Right lobe of liver (tissue), 6 donors: ENCODE data around the gene MAML2. TPM values are rescaled to one million over a fixed set of nuclear protein-coding genes. Genes with fewer than 3 reads are reported as not detected.

Source experiments
- ATAC-seq, 4 donors: fragments of 200-7000 bp; cut with Tn5 transposase; one replicate each; pipeline ENCODE4 v1.9.1; 2020; ENCODE audit warnings: mild to moderate bottlenecking in 4 of 4, moderate library complexity in 4 of 4
- DNase-seq, 3 donors: peaks; one replicate each; pipeline ENCODE4 v3.0.0-alpha.2; 2020
- H3K27ac ChIP-seq, 3 donors: fragments of 200-600 bp; one replicate each; pipeline ENCODE4 v1.8.0; 2022
- H3K27me3 ChIP-seq, 2 donors: fragments of 200-600 bp; one replicate each; pipeline ENCODE4 v1.8.0; 2022
- H3K36me3 ChIP-seq, 4 donors: fragments of 200-600 bp; sonication (generic) in 1 of 4; one replicate each; pipeline versions ENCODE4 v1.5.1 to v1.8.0; 2017 to 2022; ENCODE audit warnings: control low read depth in 1 of 4
- H3K4me1 ChIP-seq, 4 donors: fragments of 200-600 bp; sonication (generic) in 1 of 4; one replicate each; pipeline versions ENCODE4 v1.5.1 to v1.8.0; 2017 to 2022; ENCODE audit warnings: control low read depth in 1 of 4
- H3K4me3 ChIP-seq, 3 donors: fragments of 200-600 bp; one replicate each; pipeline ENCODE4 v1.8.0; 2022
- H3K9me3 ChIP-seq, 4 donors: fragments of 200-600 bp; sonication (generic) in 1 of 4; one replicate each; pipeline versions ENCODE4 v1.5.1 to v1.8.0; 2017 to 2022; ENCODE audit warnings: control low read depth in 1 of 4
- CTCF ChIP-seq, 4 donors: fragments of 200-600 bp in 3 of 4; fragments of 450-650 bp in 1 of 4; IDR thresholded peaks; one replicate each; pipeline versions ENCODE4 v1.5.1 to v1.8.0; 2016 to 2022; ENCODE audit warnings: antibody characterized with exemption in 4 of 4, mild to moderate bottlenecking in 2 of 4
- POLR2A ChIP-seq: fragments of 450-650 bp; IDR thresholded peaks from one replicate; pipeline ENCODE4 v1.6.1; 2017; ENCODE audit warnings: antibody characterized with exemption, mild to moderate bottlenecking
- whole genome bisulfite sequencing: methylation state at CpG from one replicate; pipeline ENCODE4 v1.1.6; 2018; ENCODE audit warnings: low coverage, low lambda C conversion rate; ENCODE audit not compliant: insufficient coverage; ENCODE audit errors: missing lambda C conversion rate; 5-methylcytosine and 5-hydroxymethylcytosine counted together
- intact Hi-C, 2 donors: fragments of 100-400 bp; cut with DNase I; formaldehyde crosslinking; loops; one replicate each; pipeline versions ENCODE4 v1.11.2 to v1.14.1; 2022
- total RNA-seq, 6 experiments: library from RNA; depleted of rRNA in 2 of 6; stranded (reverse); fragments of >200 nt in 2 of 6; fragmentation: NEBNext Ultra II Directional in 3 of 6; extraction: Animal tissue kit (Norgen Biotek cat#: 25700) in 3 of 6; gene quantifications; one replicate each; pipeline versions ENCODE4 v1.1.0 to v1.2.4, GENCODE V29; 2016 to 2023
- donor health status: DM: no; HTN: yes; CAD: no.
- donor health status: DM: no; HTN: no; CAD: no.
- donor health status: DM: no; HTN: no; CAD: no.
- donor health status: DM: no; HTN: yes; CAD: no.
- donor health status: DM: no; HTN: yes; CAD: no.

Gene MAML2
- total RNA-seq, 6 experiments from 2014 or later, result 0.92 to 2.3 (median 1.9) TPM

- Histone ChIP-seq H3K27ac (no peak overlapping the region), H3K27me3 (no peaks in the 10 kb centered on the region), H3K4me1 (no peaks in the 10 kb centered on the region), H3K9me3 (no peaks in the 10 kb centered on the region), H3K4me3 (no peak overlapping the region), H3K36me3 (no peaks in the 10 kb centered on the region)
- WGBS, result 63% methylated on average over 6 of the region's 6 CpGs
- DNase-seq (no peak), ATAC-seq (no peak)
- intact Hi-C loops, result no loop called here
- no peak for TF ChIP-seq CTCF (IDR thresholded peaks at IDR 0.05)
- TF ChIP-seq POLR2A, result no peak
Measured at GRCh38 chr11:95977534-95978174, 365.3 kb downstream of the MAML2 start.

GRCh38 chr11:95976550-95976949, 366.4 kb downstream of the MAML2 start:
- H3K36me3 ChIP-seq, result no peaks in the 10 kb centered on the region
- no peaks in the 10 kb centered on the region for H3K4me1 ChIP-seq
- TF ChIP-seq CTCF (IDR thresholded peaks at IDR 0.05) (no peak), POLR2A (no peak)
- WGBS, result 55% methylated on average over 2 of the region's 2 CpGs
- no peak overlapping the region for H3K4me3 ChIP-seq
- DNase-seq, result no peak
- no peak for ATAC-seq
- no peaks in the 10 kb centered on the region for H3K9me3 ChIP-seq
- H3K27me3 ChIP-seq, result no peaks in the 10 kb centered on the region
- H3K27ac ChIP-seq, result no peak overlapping the region
- intact Hi-C loops, result no loop called here

GRCh38 chr11:95975343-95975742, 367.7 kb downstream of the MAML2 start:
- DNase-seq, result no peak
- Histone ChIP-seq H3K27me3 (no peaks in the 10 kb centered on the region), H3K9me3 (no peaks in the 10 kb centered on the region), H3K27ac (no peak overlapping the region), H3K4me3 (no peak overlapping the region), H3K36me3 (no peaks in the 10 kb centered on the region), H3K4me1 (no peaks in the 10 kb centered on the region)
- WGBS, result 66% methylated on average over 5 of the region's 5 CpGs
- no peak for TF ChIP-seq POLR2A
- TF ChIP-seq CTCF (IDR thresholded peaks at IDR 0.05), result no peak
- intact Hi-C loops, result no loop called here
- ATAC-seq, result no peak

GRCh38 chr11:95972060-95972459, 370.9 kb downstream of the MAML2 start:
- no peaks in the 10 kb centered on the region for H3K27me3 ChIP-seq
- no peaks in the 10 kb centered on the region for H3K36me3 ChIP-seq
- no peak overlapping the region for H3K27ac ChIP-seq
- 54% methylated on average over 2 of the region's 2 CpGs for WGBS
- no peak for ATAC-seq
- no peak overlapping the region for H3K4me3 ChIP-seq
- H3K4me1 ChIP-seq, result no peaks in the 10 kb centered on the region
- intact Hi-C loops, result no loop called here
- DNase-seq, result no peak
- H3K9me3 ChIP-seq, result no peaks in the 10 kb centered on the region
- no peak for TF ChIP-seq CTCF (IDR thresholded peaks at IDR 0.05)
- TF ChIP-seq POLR2A, result no peak

- 50% methylated on average over 1 of the region's 1 CpG for WGBS
- ATAC-seq (no peak), DNase-seq (no peak)
- Histone ChIP-seq H3K9me3 (no peaks in the 10 kb centered on the region), H3K27ac (no peak overlapping the region), H3K36me3 (no peaks in the 10 kb centered on the region), H3K27me3 (no peaks in the 10 kb centered on the region), H3K4me1 (no peaks in the 10 kb centered on the region), H3K4me3 (no peak overlapping the region)
- intact Hi-C loops, result no loop called here
- TF ChIP-seq POLR2A (no peak), CTCF (IDR thresholded peaks at IDR 0.05) (peak in 3 of 4 donors; percentile 5 to 24 (median 16))
Measured at GRCh38 chr11:95968585-95968984, 374.4 kb downstream of the MAML2 start.
